GM15510 (cell line): Measurements from ENCODE around the gene TC2N.

Source experiments
- POLR2A ChIP-seq: IDR thresholded peaks from 3 replicates; pipeline ENCODE4 v1.6.1; 2011; ENCODE audit warnings: borderline replicate concordance; ENCODE audit not compliant: insufficient read length; ENCODE audit errors: extremely low read depth

Gene TC2N

GRCh38 chr14:91867316-91867988 is at the start of gene TC2N:
Gene TC2N, minus strand, starts transcription at chr14:91867536. Its CDS starts 53,767 bp downstream, at chr14:91813769.
- no peak for TF ChIP-seq POLR2A

DNA sequence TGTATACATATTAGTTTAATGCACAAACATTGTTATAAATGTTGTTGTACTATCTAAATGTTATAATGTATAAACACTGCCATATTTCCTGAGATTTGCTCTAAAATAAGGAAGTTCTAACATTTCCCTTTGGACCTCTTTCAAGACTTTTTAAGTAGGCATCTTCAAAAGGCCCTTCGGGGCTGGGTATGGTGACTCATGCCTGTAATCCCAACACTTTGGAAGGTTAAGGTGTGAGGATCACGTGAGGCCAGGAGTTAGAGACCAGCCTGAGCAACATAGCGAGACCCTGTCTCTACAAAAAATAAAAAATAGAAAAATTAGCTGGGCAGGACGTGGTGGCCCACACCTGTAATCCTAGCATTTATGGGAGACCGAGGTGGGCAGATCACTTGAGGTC is 44.7 kb upstream of the TC2N start:
- TF ChIP-seq POLR2A = no peak

DNA sequence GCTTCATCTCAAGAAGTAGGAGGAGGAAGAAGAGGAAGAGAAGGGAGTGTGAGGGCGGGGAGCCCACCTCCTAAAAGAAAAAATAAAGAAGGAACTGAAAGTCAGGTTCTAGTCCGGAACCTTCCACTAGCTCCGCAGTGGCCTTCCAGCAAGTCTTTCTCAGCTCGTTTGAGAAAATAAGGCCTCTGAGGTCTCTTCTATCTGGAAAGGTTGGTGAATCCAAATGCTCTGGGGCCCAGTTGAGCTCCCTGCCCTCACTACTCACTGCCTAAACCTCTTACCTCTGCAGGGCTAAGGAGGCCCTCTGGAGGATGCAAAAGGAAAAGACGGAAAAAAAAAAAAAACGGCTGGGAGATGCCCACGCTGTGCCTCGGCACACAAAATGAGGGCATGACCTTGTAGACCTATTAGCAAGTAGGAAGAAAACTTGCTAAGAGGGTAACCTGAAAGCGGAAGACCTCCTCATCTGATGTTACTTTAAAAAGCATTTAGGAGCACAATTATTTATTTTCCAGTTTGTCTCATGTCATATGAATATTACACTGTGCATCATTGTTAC is 44.2 kb upstream of the TC2N start:
- TF ChIP-seq POLR2A = no peak

GRCh38 chr14:91910196-91910595 is 42.9 kb upstream of the TC2N start:
- TF ChIP-seq POLR2A = no peak

GRCh38 chr14:91906374-91906773 is 39.0 kb upstream of the TC2N start:
- no peak for TF ChIP-seq POLR2A

GRCh38 chr14:91904956-91905645 is 37.8 kb upstream of the TC2N start:
- no peak for TF ChIP-seq POLR2A

DNA sequence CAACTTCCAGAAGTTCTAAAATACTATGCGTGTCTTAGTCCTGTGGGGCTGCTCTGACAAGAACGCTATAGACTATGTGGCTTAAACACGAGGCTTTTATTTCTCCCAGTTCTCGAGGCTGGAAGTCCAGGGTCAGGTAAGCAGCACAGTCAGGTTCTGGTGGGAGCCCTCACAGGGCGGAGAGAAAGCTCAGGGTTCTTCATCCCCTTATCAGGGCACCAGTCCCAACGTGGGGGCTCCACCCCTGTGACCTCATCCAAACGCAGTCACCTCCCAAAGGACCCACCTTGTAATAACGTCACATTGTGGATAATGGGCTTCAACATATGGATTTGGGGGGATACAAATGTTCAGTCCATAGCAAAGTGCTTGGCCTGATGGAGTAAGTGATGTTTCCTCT is 37.1 kb upstream of the TC2N start:
- TF ChIP-seq POLR2A = no peak

DNA sequence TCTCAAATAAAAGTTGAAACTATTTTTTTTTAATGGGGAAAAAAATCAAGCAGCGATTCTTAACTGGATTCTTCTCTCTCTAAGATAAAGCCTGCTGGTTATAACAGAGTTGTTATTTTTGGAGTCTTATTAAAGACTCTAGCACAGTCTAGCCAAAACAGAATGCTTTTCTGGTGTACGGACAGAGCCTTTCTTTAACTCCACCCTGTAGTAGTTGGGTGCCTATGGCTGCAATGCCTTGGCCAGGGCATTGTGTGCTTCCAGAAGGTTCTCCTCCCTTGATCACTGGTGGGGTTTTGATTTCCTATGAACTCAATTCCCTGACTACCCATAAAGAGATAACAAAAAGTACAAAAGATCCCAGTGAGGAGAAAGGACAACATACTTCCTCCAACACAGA is 35.7 kb upstream of the TC2N start:
- no peak for TF ChIP-seq POLR2A

DNA sequence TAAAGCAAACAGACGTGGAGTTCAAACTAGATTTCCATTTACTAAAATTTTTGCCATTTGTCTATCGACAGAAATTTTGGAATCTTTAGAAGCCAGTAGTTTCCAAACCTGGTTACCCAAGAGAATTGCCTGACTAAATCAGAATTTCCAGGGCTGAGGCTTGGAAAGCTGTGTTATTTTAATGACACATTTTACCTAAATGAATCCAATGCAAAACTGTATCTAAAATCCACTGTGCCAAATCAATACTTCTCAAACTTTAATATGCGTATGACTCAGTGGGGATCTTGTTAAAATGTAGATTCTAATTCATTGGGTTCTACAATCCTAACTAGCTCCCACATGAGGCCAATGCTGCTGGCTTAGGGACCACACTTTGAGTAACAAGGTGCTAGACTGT is 35.0 kb upstream of the TC2N start:
- TF ChIP-seq POLR2A = no peak

DNA sequence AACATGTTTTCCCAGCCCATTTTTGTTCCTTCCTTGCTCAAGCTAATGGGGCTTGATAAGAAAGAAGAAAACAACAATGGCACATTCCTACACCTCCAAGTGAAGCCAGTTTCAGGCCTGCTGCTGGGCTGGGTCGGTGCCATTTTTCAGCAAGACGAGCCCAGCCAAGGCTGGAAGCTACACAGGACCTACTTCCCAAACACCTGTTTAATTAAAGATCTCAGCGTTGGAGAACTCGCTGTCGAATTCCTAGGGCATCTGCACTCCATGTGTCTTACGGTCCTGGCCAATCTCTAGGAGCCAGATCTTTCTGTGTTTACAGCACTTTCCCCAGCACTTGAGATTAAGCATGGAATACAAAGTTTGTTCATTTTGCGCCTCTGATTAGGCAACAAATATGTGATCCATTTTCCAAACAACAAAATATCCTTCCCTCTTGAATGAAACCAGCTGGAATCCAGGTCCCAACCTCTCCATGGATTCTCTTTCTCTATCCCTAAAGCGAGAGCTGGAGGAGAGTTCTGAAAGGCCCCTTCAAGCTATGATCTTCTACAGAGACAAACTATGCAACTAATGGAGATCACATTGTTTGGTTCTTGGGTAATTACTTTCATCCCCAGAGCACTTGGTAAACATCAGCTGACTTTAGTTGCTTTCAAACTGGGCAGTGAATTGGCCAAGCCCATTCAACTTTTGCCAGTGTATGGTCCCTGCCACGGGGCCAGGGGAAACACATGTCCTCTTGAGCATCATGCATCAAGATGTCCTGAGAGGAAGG is 34.3 kb upstream of the TC2N start:
- TF ChIP-seq POLR2A = no peak

- TF ChIP-seq POLR2A = no peak
Observed at GRCh38 chr14:91899806-91900205, 32.5 kb upstream of the TC2N start.

DNA sequence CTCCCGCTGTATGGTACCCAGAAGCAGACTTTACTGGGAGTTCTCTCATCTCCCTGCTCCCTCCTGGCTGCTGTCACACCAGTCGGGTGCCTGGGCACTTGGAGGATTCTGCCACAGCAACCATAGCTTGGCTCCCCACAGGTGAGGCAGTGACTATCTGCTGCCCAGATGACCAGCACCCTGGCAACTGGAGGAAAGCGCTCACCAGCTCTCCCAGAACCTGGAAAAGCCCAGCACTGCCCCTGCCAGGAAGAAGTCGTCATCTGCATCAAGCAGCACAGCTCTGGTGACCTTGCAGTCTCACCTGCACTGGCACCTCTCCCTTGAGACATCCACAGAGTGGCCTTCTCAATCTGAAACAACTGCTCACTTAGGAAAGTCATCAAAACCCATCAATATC is 31.9 kb upstream of the TC2N start:
- TF ChIP-seq POLR2A = no peak

- no peak for TF ChIP-seq POLR2A
Observed at GRCh38 chr14:91898372-91898771, 31.0 kb upstream of the TC2N start.

- TF ChIP-seq POLR2A = no peak
Observed at GRCh38 chr14:91897106-91897701, 29.9 kb upstream of the TC2N start.

DNA sequence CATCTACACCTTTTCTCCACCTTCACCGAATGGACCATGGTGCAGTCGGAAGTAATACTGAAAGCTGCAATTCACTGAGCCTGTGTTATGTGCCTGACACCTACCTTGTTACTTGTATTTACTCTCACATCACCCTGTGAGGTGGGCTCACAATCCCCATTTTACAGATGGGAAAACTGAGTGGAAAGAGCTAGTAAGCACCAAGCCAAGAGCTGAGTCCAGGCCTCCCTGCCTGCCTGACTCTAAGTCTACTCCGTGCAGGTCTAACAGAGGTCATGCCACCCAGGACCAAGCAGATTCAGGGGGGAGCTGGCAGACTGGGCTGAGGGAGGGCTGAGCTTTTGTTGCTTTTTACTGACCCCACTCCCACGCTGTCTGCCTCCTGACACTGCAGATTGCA is 29.1 kb upstream of the TC2N start:
- TF ChIP-seq POLR2A = no peak
